ENCODE measurements around the gene GLRX3.

- TF ChIP-seq CTCF (IDR thresholded peaks at IDR 0.05; ENCODE audit: poor library complexity, severe bottlenecking): no peak
- TF ChIP-seq, protein P1, sequence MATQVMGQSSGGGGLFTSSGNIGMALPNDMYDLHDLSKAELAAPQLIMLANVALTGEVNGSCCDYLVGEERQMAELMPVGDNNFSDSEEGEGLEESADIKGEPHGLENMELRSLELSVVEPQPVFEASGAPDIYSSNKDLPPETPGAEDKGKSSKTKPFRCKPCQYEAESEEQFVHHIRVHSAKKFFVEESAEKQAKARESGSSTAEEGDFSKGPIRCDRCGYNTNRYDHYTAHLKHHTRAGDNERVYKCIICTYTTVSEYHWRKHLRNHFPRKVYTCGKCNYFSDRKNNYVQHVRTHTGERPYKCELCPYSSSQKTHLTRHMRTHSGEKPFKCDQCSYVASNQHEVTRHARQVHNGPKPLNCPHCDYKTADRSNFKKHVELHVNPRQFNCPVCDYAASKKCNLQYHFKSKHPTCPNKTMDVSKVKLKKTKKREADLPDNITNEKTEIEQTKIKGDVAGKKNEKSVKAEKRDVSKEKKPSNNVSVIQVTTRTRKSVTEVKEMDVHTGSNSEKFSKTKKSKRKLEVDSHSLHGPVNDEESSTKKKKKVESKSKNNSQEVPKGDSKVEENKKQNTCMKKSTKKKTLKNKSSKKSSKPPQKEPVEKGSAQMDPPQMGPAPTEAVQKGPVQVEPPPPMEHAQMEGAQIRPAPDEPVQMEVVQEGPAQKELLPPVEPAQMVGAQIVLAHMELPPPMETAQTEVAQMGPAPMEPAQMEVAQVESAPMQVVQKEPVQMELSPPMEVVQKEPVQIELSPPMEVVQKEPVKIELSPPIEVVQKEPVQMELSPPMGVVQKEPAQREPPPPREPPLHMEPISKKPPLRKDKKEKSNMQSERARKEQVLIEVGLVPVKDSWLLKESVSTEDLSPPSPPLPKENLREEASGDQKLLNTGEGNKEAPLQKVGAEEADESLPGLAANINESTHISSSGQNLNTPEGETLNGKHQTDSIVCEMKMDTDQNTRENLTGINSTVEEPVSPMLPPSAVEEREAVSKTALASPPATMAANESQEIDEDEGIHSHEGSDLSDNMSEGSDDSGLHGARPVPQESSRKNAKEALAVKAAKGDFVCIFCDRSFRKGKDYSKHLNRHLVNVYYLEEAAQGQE (IDR thresholded peaks at IDR 0.05; ENCODE audit: borderline replicate concordance): no peak
- TF ChIP-seq EZH2 (IDR thresholded peaks at IDR 0.05; ENCODE audit: borderline replicate concordance, insufficient read depth, low read length, poor library complexity, severe bottlenecking): no peak
Measured at GRCh38 chr10:130105724-130106123, 30.5 kb upstream of the GLRX3 start.

Measured in neural cell (in vitro differentiated cells).